HCT116 (cell line): ENCODE results near the gene CBX5. TPM values are rescaled to one million over a fixed set of nuclear protein-coding genes. Genes with fewer than 3 reads are reported as not detected.

Experiments
- ATAC-seq: fragments of 200-7000 bp; cut with Tn5 transposase; 2 replicates; pipeline ENCODE4 v1.9.1; 2020; ENCODE audit warnings: mild to moderate bottlenecking, moderate library complexity
- BruUV-seq: library from RNA; stranded (reverse); fragments of 400-500 nt; replicated peaks from 2 replicates; lab custom pipeline; 2021; lab: Mats Ljungman, UMichigan
- CTCF ChIA-PET: fragments of 300-600 bp; sonication (Branson Sonifier 250); formaldehyde crosslinking; loops from one replicate; lab custom pipeline; 2021; ENCODE audit warnings: antibody characterized with exemption; lab: Charles Lee
- POLR2A ChIA-PET: fragments of 300-600, 350-600 bp; sonication (Branson Sonifier 250); formaldehyde crosslinking; loops from one replicate; lab custom pipeline; 2021; ENCODE audit warnings: antibody characterized with exemption; lab: Charles Lee
- RAD21 ChIA-PET, 2 experiments: fragments of 300-600 bp; sonication (Branson Sonifier 250); formaldehyde crosslinking; loops; one replicate each; lab custom pipeline; 2023; ENCODE audit warnings: low total read pairs in 2 of 2; ENCODE audit not compliant: uncharacterized antibody in 2 of 2, unreplicated experiment in 2 of 2, low non-redundant PET in 1 of 2; lab: Charles Lee
- DNase-seq: peaks from one replicate; pipeline ENCODE4 v3.0.0-alpha.2; 2010; ENCODE audit warnings: low read depth, low spot score
- H2AFZ ChIP-seq: fragments of 200-600 bp; shearing (Covaris generic), sonication (generic); 2 replicates; pipeline ENCODE4 v1.6.1; 2017; ENCODE audit warnings: low read depth, mixed run types, mixed read lengths, antibody characterized with exemption, low read length; ENCODE audit not compliant: poor library complexity, severe bottlenecking
- H3K27ac ChIP-seq: 2 replicates; pipeline ENCODE4 v1.5.1; 2012; ENCODE audit warnings: low read depth, low read length
- H3K27me3 ChIP-seq: fragments of 200-600 bp; sonication (generic); 2 replicates; pipeline ENCODE4 v1.6.1; 2016; ENCODE audit warnings: mixed run types, low read length, mixed read lengths; ENCODE audit not compliant: insufficient read depth
- H3K36me3 ChIP-seq, 2 experiments: fragments of 200-500 bp in 1 of 2; fragments of 200-600 bp in 1 of 2; sonication (Bioruptor generic) in 1 of 2; sonication (generic) in 1 of 2; 2 replicates each; pipeline versions ENCODE4 v1.5.1 to v1.6.1; 2014 to 2016; ENCODE audit warnings: low read length in 2 of 2, inconsistent platforms in 1 of 2, mixed read lengths in 1 of 2, mixed run types in 1 of 2; ENCODE audit not compliant: insufficient read depth in 2 of 2, control insufficient read depth in 1 of 2
- H3K4me1 ChIP-seq, 2 experiments: fragments of 200-600 bp in 1 of 2; sonication (generic) in 1 of 2; 2 replicates each; pipeline versions ENCODE4 v1.5.1 to v1.6.1; 2012 to 2017; ENCODE audit warnings: low read length in 2 of 2, inconsistent platforms in 1 of 2, mild to moderate bottlenecking in 1 of 2, mixed read lengths in 1 of 2, mixed run types in 1 of 2, moderate library complexity in 1 of 2; ENCODE audit not compliant: insufficient read depth in 2 of 2, control insufficient read depth in 1 of 2
- H3K4me2 ChIP-seq: fragments of 200-600 bp; sonication (generic); 2 replicates; pipeline ENCODE4 v1.6.1; 2017; ENCODE audit warnings: mixed run types, low read length, mixed read lengths
- H3K4me3 ChIP-seq, 2 experiments: fragments of 200-600 bp in 1 of 2; sonication (generic) in 1 of 2; replicated peaks in 1 of 2; 2 replicates each; pipeline ENCODE4 v1.5.1; 2011 to 2016; ENCODE audit warnings: low read length in 2 of 2, control low read depth in 1 of 2, low read depth in 1 of 2, mild to moderate bottlenecking in 1 of 2, mixed read lengths in 1 of 2, mixed run types in 1 of 2
- H3K79me2 ChIP-seq: fragments of 200-600 bp; sonication (generic); 2 replicates; pipeline ENCODE4 v1.6.1; 2017; ENCODE audit warnings: mild to moderate bottlenecking, mixed run types, low read length, moderate library complexity, mixed read lengths; ENCODE audit not compliant: insufficient read depth
- H3K9ac ChIP-seq: fragments of 200-600 bp; sonication (generic); 2 replicates; pipeline ENCODE4 v1.6.1; 2016; ENCODE audit warnings: low read length, mixed read lengths
- H3K9me2 ChIP-seq: fragments of 200-600 bp; sonication (generic), shearing (Covaris generic); 2 replicates; pipeline ENCODE4 v1.6.1; 2017; ENCODE audit warnings: mixed run types, mild to moderate bottlenecking, moderate library complexity; ENCODE audit not compliant: insufficient read depth
- H3K9me3 ChIP-seq, 2 experiments: fragments of 200-500 bp in 1 of 2; fragments of 200-600 bp in 1 of 2; sonication (Bioruptor generic) in 1 of 2; sonication (generic) in 1 of 2; 2 replicates each; pipeline ENCODE4 v1.6.1; 2014 to 2017; ENCODE audit warnings: low read length in 2 of 2, mixed read lengths in 2 of 2, inconsistent platforms in 1 of 2, low read depth in 1 of 2, mild to moderate bottlenecking in 1 of 2, mixed run types in 1 of 2, moderate library complexity in 1 of 2; ENCODE audit not compliant: control insufficient read depth in 1 of 2, insufficient read depth in 1 of 2
- H4K20me1 ChIP-seq: fragments of 200-600 bp; sonication (generic), shearing (Covaris generic); 2 replicates; pipeline ENCODE4 v1.6.1; 2017; ENCODE audit warnings: mixed run types, mild to moderate bottlenecking, moderate library complexity; ENCODE audit not compliant: insufficient read depth
- CBX3 ChIP-seq: IDR thresholded peaks from 2 replicates; pipeline ENCODE4 v1.6.1; 2012; ENCODE audit warnings: low read depth
- CEBPB ChIP-seq: IDR thresholded peaks from 2 replicates; pipeline ENCODE4 v1.6.1; 2012; ENCODE audit warnings: low read depth
- CTCF ChIP-seq, 3 experiments: fragments of 200-600 bp in 1 of 3; sonication (generic) in 1 of 3; IDR thresholded peaks in 2 of 3; conservative IDR thresholded peaks in 1 of 3; 2 replicates each; pipeline ENCODE4 v1.5.1; 2012 to 2017; ENCODE audit warnings: low read depth in 2 of 3, low read length in 2 of 3, antibody characterized with exemption in 1 of 3, borderline replicate concordance in 1 of 3, control low read depth in 1 of 3, mild to moderate bottlenecking in 1 of 3, mixed read lengths in 1 of 3, mixed run types in 1 of 3, moderate library complexity in 1 of 3; ENCODE audit not compliant: insufficient read depth in 1 of 3
- EGR1 ChIP-seq: IDR thresholded peaks from 2 replicates; pipeline ENCODE4 v1.6.1; 2012; ENCODE audit warnings: low read depth
- EZH2phosphoT487 ChIP-seq: fragments of 200-600 bp; IDR thresholded peaks from 2 replicates; pipeline ENCODE4 v1.6.1; 2018; ENCODE audit warnings: antibody characterized with exemption, borderline replicate concordance
- FOSL1 ChIP-seq: IDR thresholded peaks from 2 replicates; pipeline ENCODE4 v1.6.1; 2012; ENCODE audit warnings: low read depth
- MAX ChIP-seq: IDR thresholded peaks from 2 replicates; pipeline ENCODE4 v1.6.1; 2012
- POLR2AphosphoS5 ChIP-seq: IDR thresholded peaks from 2 replicates; pipeline ENCODE4 v1.6.1; 2011; ENCODE audit warnings: mild to moderate bottlenecking, low read depth, low read length, moderate library complexity
- RAD21 ChIP-seq: IDR thresholded peaks from 2 replicates; pipeline ENCODE4 v1.6.1; 2012; ENCODE audit warnings: low read depth, mild to moderate bottlenecking
- SIN3A ChIP-seq: IDR thresholded peaks from 2 replicates; pipeline ENCODE4 v1.6.1; 2012; ENCODE audit warnings: low read depth
- SP1 ChIP-seq: IDR thresholded peaks from 2 replicates; pipeline ENCODE4 v1.6.1; 2012; ENCODE audit warnings: low read depth
- SRF ChIP-seq: IDR thresholded peaks from 2 replicates; pipeline ENCODE4 v1.6.1; 2012; ENCODE audit warnings: low read depth
- TCF7L2 ChIP-seq: IDR thresholded peaks from 2 replicates; pipeline ENCODE4 v1.7.0; 2011; ENCODE audit warnings: borderline replicate concordance, inconsistent platforms; ENCODE audit not compliant: insufficient read depth, insufficient read length; ENCODE audit errors: extremely low read depth
- ZBTB33 ChIP-seq: IDR thresholded peaks from 2 replicates; pipeline ENCODE4 v1.6.1; 2011; ENCODE audit warnings: mild to moderate bottlenecking, low read length, moderate library complexity; ENCODE audit not compliant: insufficient replicate concordance; ENCODE audit errors: extremely low read depth
- ZNF274 ChIP-seq: fragments of 200-500 bp; sonication (Bioruptor generic); IDR thresholded peaks from 2 replicates; pipeline ENCODE4 v1.6.1; 2014; ENCODE audit warnings: mild to moderate bottlenecking, low read depth, low read length, inconsistent platforms
- intact Hi-C: fragments of 100-400 bp; cut with micrococcal nuclease; formaldehyde crosslinking; loops from 2 replicates; pipeline ENCODE4 v1.10.0; 2022
- total RNA-seq: library from RNA; stranded (reverse); gene quantifications from one replicate; pipeline ENCODE4 v1.2.1, GENCODE V29; 2021; ENCODE audit not compliant: unreplicated experiment
- TF ChIP-seq, protein P1 (sequence below): IDR thresholded peaks from 2 replicates; pipeline ENCODE4 v1.6.1; 2012

CBX5 gene
- total RNA-seq, 1 experiment from 2014 or later: 72.3 TPM

- TF ChIP-seq POLR2AphosphoS5: no peak
- peak; percentile 85 for TF ChIP-seq RAD21
- 0 out of 2 replicates have a peak, but pooled peaks have one; percentile 30 for TF ChIP-seq CBX3
- TF ChIP-seq ZNF274: no peak
Measured at GRCh38 chr12:54216797-54217661, 62.9 kb downstream of the CBX5 start (continued).

GRCh38 chr12:54215989-54216796 lies 63.7 kb downstream of the CBX5 start:
- intact Hi-C loops: loop anchor here (2.0 to 5.0 kb wide), 2 partner anchors 231 to 514 kb away; partner anchors contain the start of gene HOXC10
- H3K79me2 ChIP-seq: no peaks in the 10 kb centered on the region
- no peaks in the 10 kb centered on the region for H3K9me2 ChIP-seq
- POLR2A ChIA-PET: no interaction called here
- BruUV-seq: no TSS peak
- no peaks in the 10 kb centered on the region for H4K20me1 ChIP-seq
- H3K9me3 ChIP-seq: no peaks in the 10 kb centered on the region
- DNase-seq: no peak
- CTCF ChIA-PET: interaction anchor here (0.6 to 2.4 kb wide), 14 partner anchors 8 to 447 kb away, joined by 3 to 14 read pairs (median 4); partner anchors contain the start of gene HOXC10
- H3K36me3 ChIP-seq: no peaks in the 10 kb centered on the region
- H3K9ac ChIP-seq: peak overlapping the region; percentile 50; the same call in 1 of the 2 replicates
- peak overlapping the region; percentile 34 to 46 for H3K4me3 ChIP-seq
- H3K27me3 ChIP-seq: no peaks in the 10 kb centered on the region
- H3K4me1 ChIP-seq: peaks cover 3 to 33% of the 10 kb centered on the region in 2 experiments
- H2AFZ ChIP-seq: peak overlapping the region; percentile 95
- RAD21 ChIA-PET: interaction anchor here in 1 of 2 experiments (0.9 kb wide), 1 partner anchor 199 kb away, joined by 3 read pairs; no protein-coding TSS in a partner anchor
- H3K27ac ChIP-seq: no peak overlapping the region
- ATAC-seq: no peak
- H3K4me2 ChIP-seq: peak overlapping the region; percentile 72
- no peak for TF ChIP-seq CBX3
- no peak for TF ChIP-seq CEBPB
- no peak for TF ChIP-seq EZH2phosphoT487
- no peak for TF ChIP-seq MAX
- TF ChIP-seq SIN3A: no peak
- no peak for TF ChIP-seq RAD21
- TF ChIP-seq CTCF (IDR thresholded peaks at IDR 0.05 in 2 of 3, conservative IDR thresholded peaks at IDR 0.05 in 1 of 3; ENCODE audit: borderline replicate concordance in 1 of 3, insufficient read depth in 1 of 3, low read depth in 2 of 3, low read length in 2 of 3): no peak
- no peak for TF ChIP-seq ZBTB33
- TF ChIP-seq SRF: no peak
- TF ChIP-seq SP1: no peak
- TF ChIP-seq TCF7L2: no peak
- TF ChIP-seq FOSL1: no peak
- TF ChIP-seq ZNF274: no peak
- no peak for TF ChIP-seq POLR2AphosphoS5
- TF ChIP-seq, protein P1, sequence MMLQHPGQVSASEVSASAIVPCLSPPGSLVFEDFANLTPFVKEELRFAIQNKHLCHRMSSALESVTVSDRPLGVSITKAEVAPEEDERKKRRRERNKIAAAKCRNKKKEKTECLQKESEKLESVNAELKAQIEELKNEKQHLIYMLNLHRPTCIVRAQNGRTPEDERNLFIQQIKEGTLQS: no peak
- TF ChIP-seq EGR1: no peak
